Mesenchymal stem cell (in vitro differentiated cells and primary cell): Measurements from ENCODE around the gene CAPG.
A peak's percentile ranks its signal among the peaks of the same experiment; 100 is the strongest.

Source experiments
- DNase-seq: peaks from one replicate; pipeline ENCODE4 v3.0.0-alpha.2; 2013
- H2AFZ ChIP-seq: one replicate; pipeline ENCODE4 v1.6.1; 2013; ENCODE audit warnings: low read depth, mild to moderate bottlenecking, control low read depth, inconsistent platforms, low read length, moderate library complexity
- H2AK5ac ChIP-seq: 2 replicates; pipeline ENCODE4 v1.6.1; 2013; ENCODE audit warnings: low read length, moderate library complexity, mild to moderate bottlenecking, inconsistent platforms; ENCODE audit not compliant: severe bottlenecking
- H2BK120ac ChIP-seq: one replicate; pipeline ENCODE4 v1.6.1; 2013; ENCODE audit warnings: low read depth, mild to moderate bottlenecking, inconsistent platforms, low read length, moderate library complexity
- H2BK12ac ChIP-seq, 2 experiments: one replicate each; pipeline ENCODE4 v1.6.1; 2013; ENCODE audit warnings: inconsistent platforms in 2 of 2, low read length in 2 of 2, mild to moderate bottlenecking in 2 of 2, moderate library complexity in 2 of 2, control low read depth in 1 of 2
- H2BK15ac ChIP-seq: one replicate; pipeline ENCODE4 v1.6.1; 2013; ENCODE audit warnings: mild to moderate bottlenecking, low read depth, inconsistent platforms; ENCODE audit not compliant: poor library complexity, severe bottlenecking
- H2BK5ac ChIP-seq: 2 replicates; pipeline ENCODE4 v1.6.1; 2013; ENCODE audit warnings: low read depth, mild to moderate bottlenecking, low read length, control low read depth, inconsistent platforms; ENCODE audit not compliant: poor library complexity, severe bottlenecking
- H3K14ac ChIP-seq, 2 experiments: one replicate each; pipeline ENCODE4 v1.6.1; 2013; ENCODE audit warnings: inconsistent platforms in 2 of 2, low read length in 2 of 2, control low read depth in 1 of 2, mild to moderate bottlenecking in 1 of 2, moderate library complexity in 1 of 2
- H3K18ac ChIP-seq, 2 experiments: one replicate each; pipeline ENCODE4 v1.6.1; 2013; ENCODE audit warnings: inconsistent platforms in 2 of 2, low read length in 2 of 2, control low read depth in 1 of 2, low read depth in 1 of 2, mild to moderate bottlenecking in 1 of 2
- H3K23ac ChIP-seq, 2 experiments: one replicate each; pipeline ENCODE4 v1.6.1; 2013; ENCODE audit warnings: inconsistent platforms in 2 of 2, low read length in 2 of 2, mild to moderate bottlenecking in 2 of 2, moderate library complexity in 2 of 2, control low read depth in 1 of 2
- H3K27ac ChIP-seq: 2 replicates; pipeline ENCODE4 v1.5.1; 2013; ENCODE audit warnings: mild to moderate bottlenecking, moderate library complexity, low read length, control low read depth, inconsistent platforms; ENCODE audit not compliant: poor library complexity, severe bottlenecking
- H3K27me3 ChIP-seq, 2 experiments: 2 replicates each; pipeline versions ENCODE4 v1.6.1 to v1.7.0; 2013; ENCODE audit warnings: low read length in 2 of 2, mild to moderate bottlenecking in 2 of 2, moderate library complexity in 2 of 2, control low read depth in 1 of 2, inconsistent platforms in 1 of 2; ENCODE audit not compliant: control insufficient read depth in 1 of 2, insufficient read depth in 1 of 2
- H3K36me3 ChIP-seq, 2 experiments: 2 replicates each; pipeline versions ENCODE4 v1.6.1 to v1.7.0; 2013; ENCODE audit warnings: low read length in 2 of 2, control low read depth in 1 of 2, inconsistent platforms in 1 of 2, low read depth in 1 of 2, mild to moderate bottlenecking in 1 of 2; ENCODE audit not compliant: insufficient read depth in 2 of 2, control insufficient read depth in 1 of 2
- H3K4ac ChIP-seq, 2 experiments: one replicate each; pipeline ENCODE4 v1.6.1; 2013; ENCODE audit warnings: inconsistent platforms in 2 of 2, low read length in 2 of 2, mild to moderate bottlenecking in 2 of 2, moderate library complexity in 2 of 2, control low read depth in 1 of 2, low read depth in 1 of 2
- H3K4me1 ChIP-seq: 2 replicates; pipeline ENCODE4 v1.6.1; 2013; ENCODE audit warnings: low read depth, low read length, control low read depth; ENCODE audit not compliant: control insufficient read depth, insufficient read depth
- H3K4me2 ChIP-seq: 2 replicates; pipeline ENCODE4 v1.6.1; 2013; ENCODE audit warnings: low read length, mild to moderate bottlenecking, inconsistent platforms; ENCODE audit not compliant: poor library complexity, severe bottlenecking
- H3K4me3 ChIP-seq, 2 experiments: 2 replicates each; pipeline versions ENCODE4 v1.5.1 to v1.7.0; 2013; ENCODE audit warnings: low read length in 2 of 2, mild to moderate bottlenecking in 2 of 2, control low read depth in 1 of 2, low read depth in 1 of 2; ENCODE audit not compliant: insufficient read depth in 1 of 2
- H3K79me1 ChIP-seq: replicated peaks from 2 replicates; pipeline ENCODE4 v1.6.1; 2013; ENCODE audit warnings: mild to moderate bottlenecking, control low read depth, low read length, inconsistent platforms; ENCODE audit not compliant: poor library complexity, severe bottlenecking
- H3K9ac ChIP-seq: 2 replicates; pipeline ENCODE4 v1.7.0; 2013; ENCODE audit warnings: mild to moderate bottlenecking, low read length, moderate library complexity
- H3K9me3 ChIP-seq: 2 replicates; pipeline ENCODE4 v1.7.0; 2013; ENCODE audit warnings: mild to moderate bottlenecking, low read length; ENCODE audit not compliant: control insufficient read depth
- H4K8ac ChIP-seq: one replicate; pipeline ENCODE4 v1.6.1; 2013; ENCODE audit warnings: inconsistent platforms, mild to moderate bottlenecking, low read length, moderate library complexity
- H4K91ac ChIP-seq: one replicate; pipeline ENCODE4 v1.6.1; 2013; ENCODE audit warnings: mild to moderate bottlenecking, low read length, inconsistent platforms
- WGBS: methylation state at CpG from one replicate; pipeline ENCODE4 v1.1.7; 2013; ENCODE audit warnings: mixed read lengths; 5-methylcytosine and 5-hydroxymethylcytosine counted together

The CAPG gene

DNA sequence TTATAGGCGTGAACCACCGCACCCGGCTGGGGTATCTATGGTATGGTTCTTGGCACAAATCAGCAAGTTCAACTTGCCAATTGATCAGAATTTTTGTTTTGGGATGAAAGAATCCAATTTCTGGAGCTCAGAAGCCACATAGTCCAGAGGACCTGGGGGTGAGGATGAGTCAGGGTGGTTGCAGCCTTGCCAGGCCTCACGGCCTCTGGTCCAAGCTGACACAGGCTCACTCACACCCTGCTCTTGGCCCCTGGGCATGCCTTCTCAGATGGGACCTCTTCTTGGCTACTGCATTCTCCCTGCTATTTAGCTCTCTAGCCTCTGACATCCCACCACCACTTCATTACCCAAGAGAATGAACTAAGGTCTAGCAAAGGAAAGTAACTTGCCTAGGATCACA is 16.3 kb downstream of the CAPG start:
- no peak overlapping the region for H4K91ac ChIP-seq
- H3K27me3 ChIP-seq: no peaks in the 10 kb centered on the region
- no peak overlapping the region for H4K8ac ChIP-seq
- H3K9ac ChIP-seq: peak overlapping the region; percentile 23
- no peaks in the 10 kb centered on the region for H3K9me3 ChIP-seq
- WGBS: 92% methylated on average over 4 of the region's 4 CpGs
- H2BK15ac ChIP-seq: no peak overlapping the region
- no peak overlapping the region for H3K14ac ChIP-seq
- no peak overlapping the region for H2AK5ac ChIP-seq
- peaks cover 73 to 84% of the 10 kb centered on the region in 2 experiments for H3K36me3 ChIP-seq
- H3K23ac ChIP-seq: no peak overlapping the region
- no peak overlapping the region for H3K18ac ChIP-seq
- no peak overlapping the region for H2AFZ ChIP-seq
- peaks cover 12% of the 10 kb centered on the region for H3K4me1 ChIP-seq
- no peak overlapping the region for H3K4ac ChIP-seq
- no peak overlapping the region for H2BK5ac ChIP-seq
- no peak overlapping the region for H3K4me2 ChIP-seq
- peak overlapping the region in 1 of 2 experiments; percentile 17 for H3K4me3 ChIP-seq
- no peak overlapping the region for H2BK120ac ChIP-seq
- no peak overlapping the region for H2BK12ac ChIP-seq
- no peak for DNase-seq
- H3K27ac ChIP-seq: no peak overlapping the region
- peaks cover 5% of the 10 kb centered on the region for H3K79me1 ChIP-seq

DNA sequence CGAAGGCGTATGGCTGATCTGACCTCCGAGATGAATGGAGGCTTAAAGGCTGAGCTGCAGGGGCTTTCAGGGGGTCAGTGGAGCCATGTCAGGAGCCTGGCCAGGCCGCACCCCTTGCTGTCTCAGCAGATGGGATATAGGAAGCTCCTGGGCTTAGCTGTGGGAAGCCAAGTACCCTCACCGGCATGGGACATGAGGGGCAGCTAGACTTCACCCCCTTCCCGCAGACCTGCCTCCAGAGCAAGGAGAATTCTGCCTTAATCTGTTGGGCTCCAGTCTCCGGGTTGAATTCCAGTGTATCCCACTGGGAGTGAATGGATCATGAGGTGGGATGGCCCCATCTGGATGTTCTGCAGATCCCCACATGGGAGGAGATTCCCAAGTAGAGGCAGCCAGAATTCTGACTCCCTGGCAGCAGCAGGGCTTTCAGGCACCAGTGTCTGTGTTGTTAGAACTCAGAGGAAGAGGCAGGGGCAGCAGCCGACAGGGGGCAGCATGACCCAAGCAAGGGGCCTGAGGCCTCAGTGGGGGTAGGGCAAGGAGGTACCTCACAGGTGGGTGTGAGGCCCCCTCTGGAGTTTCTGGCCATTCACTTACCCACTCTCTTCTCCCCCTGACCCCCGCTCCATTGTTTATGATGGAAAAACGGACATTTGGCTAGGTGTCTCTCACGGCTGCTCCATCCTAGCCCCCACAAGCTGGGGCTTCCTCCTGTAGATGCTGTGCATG is 19.1 kb downstream of the CAPG start:
- Histone ChIP-seq H2BK15ac (no peak overlapping the region), H2BK120ac (no peak overlapping the region), H2AK5ac (no peak overlapping the region), H3K9ac (peak overlapping the region; percentile 14), H3K27me3 (no peaks in the 10 kb centered on the region), H3K14ac (no peak overlapping the region), H3K4ac (no peak overlapping the region), H3K79me1 (no peaks in the 10 kb centered on the region), H3K4me2 (no peak overlapping the region), H3K9me3 (no peaks in the 10 kb centered on the region), H3K36me3 (peaks cover 57 to 83% of the 10 kb centered on the region in 2 experiments), H2BK12ac (no peak overlapping the region), H4K8ac (no peak overlapping the region), H3K4me3 (no peak overlapping the region), H3K23ac (no peak overlapping the region), H3K27ac (no peak overlapping the region), H4K91ac (no peak overlapping the region), H3K4me1 (peaks cover 10% of the 10 kb centered on the region), H3K18ac (no peak overlapping the region), H2BK5ac (no peak overlapping the region), H2AFZ (no peak overlapping the region)
- peak; percentile 32 for DNase-seq
- 85% methylated on average over 11 of the region's 11 CpGs for WGBS

DNA sequence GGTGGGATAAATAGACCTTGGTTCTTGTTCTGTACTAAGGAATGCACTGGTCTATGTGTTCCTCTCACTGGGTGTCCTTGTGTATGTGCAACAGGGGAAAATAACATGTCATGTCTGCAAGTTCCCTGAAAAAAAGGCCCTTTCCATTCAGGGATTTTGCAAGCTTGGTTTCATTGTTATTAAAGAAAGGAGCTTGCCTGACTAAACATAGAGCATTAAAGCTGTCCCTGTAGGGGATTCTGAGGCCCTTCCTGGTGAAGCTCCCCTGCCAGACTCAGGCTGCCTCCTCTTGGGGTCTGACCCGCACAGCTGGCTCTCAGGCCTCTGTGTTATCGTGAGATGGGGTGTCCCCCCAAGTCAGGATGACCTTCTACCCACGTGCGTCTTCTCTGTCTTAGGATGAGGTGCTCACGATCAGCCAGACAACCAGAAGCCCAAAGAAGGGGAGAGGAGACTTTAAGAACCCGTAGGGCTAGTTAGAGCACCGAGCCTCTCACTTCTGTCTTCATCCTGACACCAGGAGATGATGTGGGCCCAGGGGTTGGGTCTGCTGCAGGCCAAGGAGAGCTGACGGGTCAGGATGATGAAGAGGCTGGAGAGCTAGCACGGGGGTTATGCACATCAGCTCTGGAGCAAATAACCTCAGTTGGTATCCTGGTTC is 21.2 kb downstream of the CAPG start:
- Histone ChIP-seq H2BK12ac (no peak overlapping the region), H3K4me3 (no peak overlapping the region), H3K27ac (no peak overlapping the region), H2BK120ac (no peak overlapping the region), H3K4me2 (no peak overlapping the region), H2BK5ac (no peak overlapping the region), H2AK5ac (no peak overlapping the region), H3K9ac (no peak overlapping the region), H4K8ac (no peak overlapping the region), H3K4me1 (peaks cover 7% of the 10 kb centered on the region), H2AFZ (no peak overlapping the region), H3K14ac (no peak overlapping the region), H3K4ac (no peak overlapping the region), H4K91ac (no peak overlapping the region), H3K36me3 (peaks cover 48 to 82% of the 10 kb centered on the region in 2 experiments), H3K23ac (no peak overlapping the region), H2BK15ac (no peak overlapping the region), H3K27me3 (no peaks in the 10 kb centered on the region), H3K18ac (no peak overlapping the region), H3K9me3 (no peaks in the 10 kb centered on the region), H3K79me1 (no peaks in the 10 kb centered on the region)
- DNase-seq: no peak
- WGBS: 95% methylated on average over 9 of the region's 9 CpGs

DNA sequence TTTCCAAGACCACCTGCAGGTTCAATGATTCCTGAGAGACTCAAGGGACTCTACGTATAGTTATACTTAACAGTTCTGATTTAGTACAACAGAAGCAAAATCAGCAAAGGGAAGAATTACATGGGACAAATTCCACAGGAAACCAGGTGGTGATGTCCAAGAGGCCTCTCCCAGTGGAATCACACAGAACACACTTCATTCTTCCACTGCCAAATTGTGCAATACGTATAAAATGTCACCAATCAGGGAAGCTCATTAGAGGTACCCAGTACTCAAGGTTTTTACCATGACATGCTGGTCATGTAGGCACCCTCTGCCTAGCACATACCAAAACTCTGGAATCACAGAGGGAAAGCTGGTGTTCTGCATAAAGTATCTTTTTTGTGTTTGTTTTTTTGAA is 22.4 kb downstream of the CAPG start:
- DNase-seq: no peak
- Histone ChIP-seq H3K4me2 (no peak overlapping the region), H2AK5ac (no peak overlapping the region), H2BK12ac (no peak overlapping the region), H2BK120ac (no peak overlapping the region), H4K91ac (no peak overlapping the region), H3K27me3 (no peaks in the 10 kb centered on the region), H3K36me3 (peaks cover 45 to 86% of the 10 kb centered on the region in 2 experiments), H3K18ac (no peak overlapping the region), H3K4me3 (no peak overlapping the region), H2AFZ (no peak overlapping the region), H3K4me1 (peaks cover 4% of the 10 kb centered on the region), H4K8ac (no peak overlapping the region), H2BK5ac (no peak overlapping the region), H2BK15ac (no peak overlapping the region), H3K9ac (no peak overlapping the region), H3K27ac (no peak overlapping the region), H3K14ac (no peak overlapping the region), H3K9me3 (no peaks in the 10 kb centered on the region), H3K79me1 (no peaks in the 10 kb centered on the region), H3K23ac (no peak overlapping the region), H3K4ac (no peak overlapping the region)
- whole genome bisulfite sequencing: 100% methylated on average over 2 of the region's 2 CpGs
